Keratinocyte (primary cell): Measurements from ENCODE around the gene PTPN20. TPM values are rescaled to one million over a fixed set of nuclear protein-coding genes. Genes with fewer than 3 reads are reported as not detected.
"Not testable (repeated sequence)": the region's sequence is repeated elsewhere in the genome, so short reads cannot be mapped to it uniquely, and the experiment has no call there.

Experiments
- DNase-seq: peaks from one replicate; pipeline ENCODE4 v3.0.0-alpha.2; 2011; ENCODE audit warnings: low read depth, missing footprints, low spot score
- FAIRE-seq: peaks from 2 replicates; lab custom pipeline; 2011; peaks lifted over from hg19 to GRCh38; lab: Jason Lieb, UNC
- H2AFZ ChIP-seq: 2 replicates; pipeline ENCODE4 v1.6.0; 2012; ENCODE audit warnings: low read length, control low read depth, inconsistent platforms; ENCODE audit not compliant: control insufficient read depth
- H3K27ac ChIP-seq: 2 replicates; pipeline ENCODE4 v1.5.1; 2011; ENCODE audit warnings: low read length; ENCODE audit not compliant: control insufficient read depth, insufficient read depth
- H3K27me3 ChIP-seq: 3 replicates; pipeline ENCODE4 v1.6.0; 2011; ENCODE audit warnings: low read length; ENCODE audit not compliant: control insufficient read depth, insufficient read depth; ENCODE audit errors: extremely low read depth
- H3K36me3 ChIP-seq, 2 experiments: 2 replicates in 1 of 2; 3 replicates in 1 of 2; pipeline ENCODE4 v1.5.1; 2011; ENCODE audit warnings: low read length in 2 of 2, mild to moderate bottlenecking in 1 of 2; ENCODE audit not compliant: control insufficient read depth in 2 of 2, insufficient read depth in 2 of 2; ENCODE audit errors: extremely low read depth in 1 of 2
- H3K4me1 ChIP-seq: 3 replicates; pipeline ENCODE4 v1.5.1; 2011; ENCODE audit warnings: low read length; ENCODE audit not compliant: control insufficient read depth, insufficient read depth; ENCODE audit errors: extremely low read depth
- H3K4me2 ChIP-seq: 3 replicates; pipeline ENCODE4 v1.6.0; 2011; ENCODE audit warnings: low read depth, low read length; ENCODE audit not compliant: control insufficient read depth, insufficient read depth; ENCODE audit errors: extremely low read depth
- H3K4me3 ChIP-seq, 3 experiments: fragments of 200-600 bp in 1 of 3; sonication (generic) in 1 of 3; 2 replicates in 2 of 3; 3 replicates in 1 of 3; pipeline ENCODE4 v1.5.1; 2011 to 2016; ENCODE audit warnings: low read length in 3 of 3, mild to moderate bottlenecking in 3 of 3, control low read depth in 2 of 3, inconsistent platforms in 1 of 3, low read depth in 1 of 3, mixed read lengths in 1 of 3, mixed run types in 1 of 3, moderate library complexity in 1 of 3; ENCODE audit not compliant: control insufficient read depth in 2 of 3, insufficient read depth in 2 of 3; ENCODE audit errors: extremely low read depth in 1 of 3
- H3K79me2 ChIP-seq: 2 replicates; pipeline ENCODE4 v1.6.0; 2012; ENCODE audit warnings: low read length; ENCODE audit not compliant: control insufficient read depth, insufficient read depth
- H3K9ac ChIP-seq: 3 replicates; pipeline ENCODE4 v1.6.0; 2011; ENCODE audit warnings: low read length; ENCODE audit not compliant: control insufficient read depth, insufficient read depth; ENCODE audit errors: extremely low read depth
- H3K9me1 ChIP-seq: 3 replicates; pipeline ENCODE4 v1.6.0; 2011; ENCODE audit warnings: low read length; ENCODE audit not compliant: control insufficient read depth, insufficient read depth; ENCODE audit errors: extremely low read depth
- H3K9me3 ChIP-seq: 2 replicates; pipeline ENCODE4 v1.5.1; 2012; ENCODE audit warnings: low read depth, low read length; ENCODE audit not compliant: control insufficient read depth
- H4K20me1 ChIP-seq: 3 replicates; pipeline ENCODE4 v1.6.0; 2011; ENCODE audit warnings: low read length; ENCODE audit not compliant: control insufficient read depth, insufficient read depth; ENCODE audit errors: extremely low read depth
- dilution Hi-C: fragments of 300-500 bp; cut with MboI; formaldehyde crosslinking; loops from one replicate; pipeline ENCODE4 v1.7.0; 2020; ENCODE audit warnings: low sequenced_read_pairs; ENCODE audit not compliant: extremely low pct_ligation_motif_present
- polyA plus RNA-seq, 5 experiments: library from polyadenylated mRNA; depleted of rRNA in 3 of 5; stranded (reverse) in 3 of 5; stranded (forward) in 1 of 5; unstranded in 1 of 5; fragments of >200 nt; gene quantifications; 1 replicate in 1 of 5; 2 replicates in 3 of 5; 3 replicates in 1 of 5; pipeline versions ENCODE4 v1.2.1 to v1.2.3, GENCODE V29; 2011 to 2012; ENCODE audit warnings: missing spikeins in 2 of 5, low read depth in 1 of 5, low replicate concordance in 1 of 5

Gene PTPN20
- polyA plus RNA-seq, 1 donor (not counting 4 experiments of a cell fraction or from before 2014, with no cell fraction given): 7.3 TPM

GRCh38 chr10:46878761-46879160 lies 32.5 kb upstream of the PTPN20 start:
- FAIRE-seq, H3K9me1 ChIP-seq, H3K9ac ChIP-seq, H3K4me1 ChIP-seq, H3K36me3 ChIP-seq, H3K79me2 ChIP-seq, DNase-seq, H4K20me1 ChIP-seq, H3K4me2 ChIP-seq, H3K27ac ChIP-seq, H3K27me3 ChIP-seq, H3K4me3 ChIP-seq, H2AFZ ChIP-seq, dilution Hi-C loops, H3K9me3 ChIP-seq: not testable (repeated sequence)

DNA sequence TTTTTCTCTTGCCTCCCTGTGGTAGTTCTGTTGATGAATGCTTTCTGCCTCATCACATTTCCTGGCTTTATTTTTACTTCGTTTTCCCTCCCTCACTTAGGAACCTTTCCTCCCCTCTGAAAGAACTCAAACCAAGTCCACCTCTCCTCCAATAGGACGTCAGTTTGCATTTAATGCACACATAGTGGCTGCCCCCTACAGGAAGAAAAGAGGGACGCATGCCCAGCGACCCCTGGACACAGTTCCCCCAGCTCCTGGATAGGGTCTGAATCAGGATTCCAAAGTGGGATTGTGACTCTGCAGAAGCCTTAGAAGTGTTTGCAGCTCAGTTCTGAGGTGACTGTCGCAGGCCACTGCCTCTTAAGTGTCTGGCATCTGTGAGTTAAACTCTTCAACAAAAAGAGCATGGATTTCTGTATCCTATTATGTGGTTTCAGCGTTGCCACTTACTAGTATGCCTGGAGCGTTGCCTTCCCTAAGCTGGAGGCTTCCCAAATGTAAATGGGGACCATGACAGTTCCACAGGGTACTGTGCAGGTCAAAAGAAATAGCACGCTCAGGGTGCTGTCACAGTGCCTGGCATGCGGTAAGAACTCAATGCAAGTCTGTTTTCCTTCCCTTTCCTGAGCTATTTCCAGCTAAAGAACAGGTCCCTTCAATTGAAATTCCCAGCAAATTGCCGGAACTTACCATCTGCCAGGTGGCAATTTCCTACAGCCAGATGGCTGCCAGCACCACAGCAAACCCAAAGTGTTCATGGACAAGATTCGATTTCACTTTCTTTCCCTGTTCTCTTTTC lies 20.2 kb upstream of the PTPN20 start:
- H3K9ac ChIP-seq, H3K79me2 ChIP-seq, H3K27ac ChIP-seq, H3K36me3 ChIP-seq, H4K20me1 ChIP-seq, dilution Hi-C loops, DNase-seq, H3K4me2 ChIP-seq, H3K4me1 ChIP-seq, H2AFZ ChIP-seq, H3K27me3 ChIP-seq, H3K9me1 ChIP-seq, H3K4me3 ChIP-seq, FAIRE-seq, H3K9me3 ChIP-seq: not testable (repeated sequence)

- H3K9me3 ChIP-seq, DNase-seq, H3K9ac ChIP-seq, H3K4me2 ChIP-seq, H2AFZ ChIP-seq, H4K20me1 ChIP-seq, H3K4me3 ChIP-seq, FAIRE-seq, H3K4me1 ChIP-seq, H3K36me3 ChIP-seq, H3K79me2 ChIP-seq, H3K9me1 ChIP-seq, dilution Hi-C loops, H3K27ac ChIP-seq, H3K27me3 ChIP-seq: not testable (repeated sequence)
Observed at GRCh38 chr10:46896762-46897692, 14.2 kb upstream of the PTPN20 start.

DNA sequence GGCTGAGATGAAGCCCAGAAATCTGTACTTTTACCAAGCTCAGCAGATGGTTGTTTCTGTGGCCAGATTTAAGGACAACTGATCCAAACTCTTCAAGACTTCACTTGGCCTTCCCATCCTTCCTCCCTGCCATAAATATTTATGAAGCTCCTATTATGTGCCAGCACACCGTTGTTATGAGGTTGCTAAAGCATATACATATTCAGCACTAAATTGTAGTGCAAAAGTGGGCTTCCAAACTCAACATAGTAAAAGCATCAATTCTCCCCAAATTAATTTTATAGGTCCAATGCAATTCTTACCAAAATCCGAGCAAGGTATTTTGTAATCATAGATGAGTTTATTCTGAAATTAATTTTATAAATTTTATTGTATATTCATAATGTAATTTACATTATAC lies 10.0 kb upstream of the PTPN20 start:
- H3K27ac ChIP-seq, H3K79me2 ChIP-seq, H3K9me1 ChIP-seq, H4K20me1 ChIP-seq, H3K9ac ChIP-seq, H3K9me3 ChIP-seq, H3K4me2 ChIP-seq, H3K4me1 ChIP-seq, H3K36me3 ChIP-seq, FAIRE-seq, H2AFZ ChIP-seq, dilution Hi-C loops, H3K27me3 ChIP-seq, DNase-seq, H3K4me3 ChIP-seq: not testable (repeated sequence)
